Suprapubic skin (tissue), 4 donors: ENCODE measurements around the gene SQSTM1. TPM values are rescaled to one million over a fixed set of nuclear protein-coding genes. Genes with fewer than 3 reads are reported as not detected.

Experiments
- DNase-seq, 2 donors: peaks; one replicate each; pipeline ENCODE4 v3.0.0-alpha.2; 2019; ENCODE audit warnings: low spot score in 2 of 2
- H3K27ac ChIP-seq: fragments of 200-600 bp; sonication (generic); one replicate; pipeline ENCODE4 v1.5.1; 2019
- H3K27me3 ChIP-seq: fragments of 200-600 bp; sonication (generic); one replicate; pipeline ENCODE4 v1.5.1; 2019
- H3K36me3 ChIP-seq: fragments of 200-600 bp; sonication (generic); one replicate; pipeline ENCODE4 v1.5.1; 2019
- H3K4me1 ChIP-seq: fragments of 200-600 bp; sonication (generic); one replicate; pipeline ENCODE4 v1.5.1; 2019
- H3K4me3 ChIP-seq: fragments of 200-600 bp; sonication (generic); one replicate; pipeline ENCODE4 v1.5.1; 2019; ENCODE audit warnings: mild to moderate bottlenecking
- H3K9me3 ChIP-seq: fragments of 200-600 bp; sonication (generic); one replicate; pipeline ENCODE4 v1.5.1; 2019
- EP300 ChIP-seq: sonication (generic); formaldehyde crosslinking; IDR thresholded peaks from one replicate; pipeline ENCODE4 v1.6.1; 2017; ENCODE audit warnings: antibody characterized with exemption
- POLR2A ChIP-seq, 2 donors: fragments of 450-650 bp; IDR thresholded peaks; one replicate each; pipeline ENCODE4 v1.6.1; 2017; ENCODE audit warnings: antibody characterized with exemption in 2 of 2, mild to moderate bottlenecking in 2 of 2, moderate library complexity in 2 of 2
- POLR2AphosphoS5 ChIP-seq, 3 donors: sonication (generic); formaldehyde crosslinking; IDR thresholded peaks; one replicate each; pipeline ENCODE4 v1.6.1; 2017; ENCODE audit warnings: antibody characterized with exemption in 3 of 3
- WGBS: methylation state at CpG from one replicate; pipeline ENCODE4 v1.1.5; 2018; 5-methylcytosine and 5-hydroxymethylcytosine counted together
- total RNA-seq, 4 donors: library from RNA; depleted of rRNA; stranded (reverse); fragments of >200 nt; gene quantifications; one replicate each; pipeline ENCODE4 v1.1.0, GENCODE V29; 2016
- TF ChIP-seq, protein P1 (sequence below), 2 donors: fragments of 200-600 bp in 1 of 2; fragments of 450-650 bp in 1 of 2; sonication (generic) in 1 of 2; IDR thresholded peaks; one replicate each; pipeline ENCODE4 v1.5.1; 2016 to 2019; ENCODE audit warnings: antibody characterized with exemption in 2 of 2, mild to moderate bottlenecking in 1 of 2, moderate library complexity in 1 of 2

SQSTM1 gene
- total RNA-seq, 4 donors from 2014 or later, result 183 to 282 (median 265) TPM

- Histone ChIP-seq H3K36me3 (peaks cover 97% of the 10 kb centered on the region), H3K27ac (no peak overlapping the region)
These were observed 46.8 kb downstream of the SQSTM1 start for GRCh38 chr5:179867476-179867875.

GRCh38 chr5:179868541-179868940 lies 47.8 kb downstream of the SQSTM1 start:
- Histone ChIP-seq H3K36me3 (peaks cover 97% of the 10 kb centered on the region), H3K27ac (no peak overlapping the region), H3K27me3 (no peaks in the 10 kb centered on the region), H3K4me3 (no peak overlapping the region), H3K4me1 (peaks cover 3% of the 10 kb centered on the region), H3K9me3 (no peaks in the 10 kb centered on the region)
- 80% methylated on average over 1 of the region's 14 CpGs for WGBS
- DNase-seq, result no peak
- no peak for TF ChIP-seq POLR2AphosphoS5 (IDR thresholded peaks at IDR 0.05)
- no peak for TF ChIP-seq POLR2A (IDR thresholded peaks at IDR 0.05)
- no peak for TF ChIP-seq EP300
- TF ChIP-seq, protein P1, sequence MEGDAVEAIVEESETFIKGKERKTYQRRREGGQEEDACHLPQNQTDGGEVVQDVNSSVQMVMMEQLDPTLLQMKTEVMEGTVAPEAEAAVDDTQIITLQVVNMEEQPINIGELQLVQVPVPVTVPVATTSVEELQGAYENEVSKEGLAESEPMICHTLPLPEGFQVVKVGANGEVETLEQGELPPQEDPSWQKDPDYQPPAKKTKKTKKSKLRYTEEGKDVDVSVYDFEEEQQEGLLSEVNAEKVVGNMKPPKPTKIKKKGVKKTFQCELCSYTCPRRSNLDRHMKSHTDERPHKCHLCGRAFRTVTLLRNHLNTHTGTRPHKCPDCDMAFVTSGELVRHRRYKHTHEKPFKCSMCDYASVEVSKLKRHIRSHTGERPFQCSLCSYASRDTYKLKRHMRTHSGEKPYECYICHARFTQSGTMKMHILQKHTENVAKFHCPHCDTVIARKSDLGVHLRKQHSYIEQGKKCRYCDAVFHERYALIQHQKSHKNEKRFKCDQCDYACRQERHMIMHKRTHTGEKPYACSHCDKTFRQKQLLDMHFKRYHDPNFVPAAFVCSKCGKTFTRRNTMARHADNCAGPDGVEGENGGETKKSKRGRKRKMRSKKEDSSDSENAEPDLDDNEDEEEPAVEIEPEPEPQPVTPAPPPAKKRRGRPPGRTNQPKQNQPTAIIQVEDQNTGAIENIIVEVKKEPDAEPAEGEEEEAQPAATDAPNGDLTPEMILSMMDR (IDR thresholded peaks at IDR 0.05), result no peak

More at GRCh38 chr5:179867476-179867875, 46.8 kb downstream of the SQSTM1 start:
- Histone ChIP-seq H3K27me3 (no peaks in the 10 kb centered on the region), H3K9me3 (no peaks in the 10 kb centered on the region), H3K4me3 (no peak overlapping the region), H3K4me1 (peaks cover 3% of the 10 kb centered on the region)
- DNase-seq, result no peak
- WGBS, result 93% methylated on average over 11 of the region's 11 CpGs
- no peak for TF ChIP-seq POLR2A (IDR thresholded peaks at IDR 0.05)
- no peak for TF ChIP-seq EP300
- TF ChIP-seq POLR2AphosphoS5 (IDR thresholded peaks at IDR 0.05), result no peak
- TF ChIP-seq, protein P1 (IDR thresholded peaks at IDR 0.05), result no peak

DNA sequence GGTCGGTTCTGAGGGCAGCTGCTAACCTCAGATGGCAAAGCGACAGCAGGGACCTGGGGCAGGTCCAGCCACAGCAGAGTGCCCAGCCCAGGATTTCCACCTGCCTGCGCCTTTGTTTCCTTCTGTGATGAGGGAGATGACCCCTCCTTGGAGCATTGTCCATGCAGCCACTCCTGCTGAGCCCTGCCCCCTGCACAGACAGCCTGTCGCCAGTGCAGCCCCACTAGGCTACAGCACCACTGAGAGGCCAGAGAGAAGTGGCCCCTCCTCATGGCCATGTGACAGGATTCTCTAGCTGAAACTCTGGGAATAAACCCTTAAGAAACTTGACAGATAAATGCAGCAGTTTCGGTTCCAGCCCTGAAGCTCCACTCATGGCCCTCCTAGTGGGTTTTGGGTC lies 48.4 kb downstream of the SQSTM1 start:
- H3K27me3 ChIP-seq, result no peaks in the 10 kb centered on the region
- no peak for TF ChIP-seq POLR2A (IDR thresholded peaks at IDR 0.05)
- TF ChIP-seq POLR2AphosphoS5 (IDR thresholded peaks at IDR 0.05), result no peak
- no peak for TF ChIP-seq EP300
- TF ChIP-seq, protein P1 (IDR thresholded peaks at IDR 0.05), result no peak
- H3K4me1 ChIP-seq, result peaks cover 3% of the 10 kb centered on the region
- H3K36me3 ChIP-seq, result peaks cover 97% of the 10 kb centered on the region
- no peak for DNase-seq
- H3K4me3 ChIP-seq, result no peak overlapping the region
- no peak overlapping the region for H3K27ac ChIP-seq
- WGBS, result 92% methylated on average over 4 of the region's 5 CpGs
- H3K9me3 ChIP-seq, result no peaks in the 10 kb centered on the region

DNA sequence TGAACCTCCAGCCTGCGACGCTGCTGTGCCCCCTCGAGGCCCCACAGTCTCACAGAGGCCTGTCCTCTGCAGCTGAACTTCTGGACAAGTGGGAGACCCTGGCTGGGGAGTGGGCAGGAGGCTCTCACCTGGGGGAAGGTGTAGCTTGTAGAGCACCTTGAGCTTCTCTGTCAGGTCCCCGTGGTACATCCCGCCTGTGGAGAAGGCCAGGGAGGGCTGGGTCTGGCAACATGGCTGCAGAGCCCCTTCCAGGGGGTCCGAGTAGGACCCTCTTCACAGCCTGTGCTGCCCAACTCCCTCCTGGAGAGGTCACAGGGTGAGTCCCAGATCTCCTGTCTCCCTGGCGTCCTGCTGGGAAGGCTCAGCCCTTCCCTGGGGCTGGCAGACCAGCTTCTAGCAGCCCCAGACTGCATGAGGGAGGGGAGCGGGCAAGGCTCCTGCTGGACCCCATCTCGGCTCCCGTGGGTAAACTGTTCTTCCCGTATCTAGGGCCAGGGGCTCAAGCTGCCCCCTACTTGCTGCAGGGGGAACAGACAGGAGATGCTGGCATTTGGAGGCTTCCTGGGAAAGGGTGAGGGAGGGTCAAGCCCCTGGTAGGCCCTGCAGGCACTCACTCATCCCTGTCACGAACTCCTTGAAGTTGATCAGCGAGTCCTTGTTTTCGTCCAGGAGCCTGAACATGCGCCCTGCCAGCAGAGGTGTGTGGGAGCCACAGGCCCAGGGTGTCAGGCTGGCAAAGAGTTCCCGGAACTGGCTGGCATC lies 49.1 kb downstream of the SQSTM1 start:
- Histone ChIP-seq H3K27me3 (no peaks in the 10 kb centered on the region), H3K27ac (no peak overlapping the region), H3K36me3 (peaks cover 97% of the 10 kb centered on the region), H3K9me3 (no peaks in the 10 kb centered on the region), H3K4me3 (no peak overlapping the region), H3K4me1 (peaks cover 3% of the 10 kb centered on the region)
- TF ChIP-seq POLR2AphosphoS5 (IDR thresholded peaks at IDR 0.05) (no peak), POLR2A (IDR thresholded peaks at IDR 0.05) (no peak), EP300 (no peak)
- TF ChIP-seq, protein P1 (IDR thresholded peaks at IDR 0.05), result no peak
- no CpG with 5 or more reads among the region's 16 CpGs for WGBS
- no peak for DNase-seq

- peaks cover 3% of the 10 kb centered on the region for H3K4me1 ChIP-seq
- no peak overlapping the region for H3K4me3 ChIP-seq
- WGBS, result 92% methylated on average over 8 of the region's 17 CpGs
- H3K27ac ChIP-seq, result no peak overlapping the region
- no peaks in the 10 kb centered on the region for H3K27me3 ChIP-seq
- peaks cover 94% of the 10 kb centered on the region for H3K36me3 ChIP-seq
- no peak for DNase-seq
- no peak for TF ChIP-seq POLR2A (IDR thresholded peaks at IDR 0.05)
- TF ChIP-seq, protein P1 (IDR thresholded peaks at IDR 0.05), result peak in 1 of 2 donors; percentile 28
- no peaks in the 10 kb centered on the region for H3K9me3 ChIP-seq
These were observed 49.7 kb downstream of the SQSTM1 start for GRCh38 chr5:179870403-179870903.
